OCI-LY7 (cell line): ENCODE results near the gene MAGI1. TPM values are rescaled to one million over a fixed set of nuclear protein-coding genes. Genes with fewer than 3 reads are reported as not detected.

Source experiments
- BruUV-seq: library from RNA; stranded (reverse); fragments of 400-500 nt; replicated peaks from 2 replicates; lab custom pipeline; 2021; lab: Mats Ljungman, UMichigan
- CTCF ChIA-PET: fragments of 300-600 bp; sonication (Branson Sonifier 250); formaldehyde crosslinking; loops from one replicate; lab custom pipeline; 2022; ENCODE audit warnings: antibody characterized with exemption; ENCODE audit not compliant: unreplicated experiment; lab: Charles Lee
- POLR2A ChIA-PET: fragments of 300-600 bp; sonication (Branson Sonifier 250); formaldehyde crosslinking; loops from one replicate; lab custom pipeline; 2022; ENCODE audit warnings: antibody characterized with exemption; lab: Charles Lee
- DNase-seq: peaks from one replicate; pipeline ENCODE4 v3.0.0-alpha.2; 2015; ENCODE audit warnings: low spot score
- H2AFZ ChIP-seq: fragments of 200-600 bp; sonication (generic), shearing (Covaris generic); 2 replicates; pipeline ENCODE4 v1.6.1; 2014; ENCODE audit warnings: mild to moderate bottlenecking, antibody characterized with exemption, low read length, moderate library complexity
- H3K27ac ChIP-seq: fragments of 200-600 bp; sonication (generic); 2 replicates; pipeline ENCODE4 v1.5.1; 2014; ENCODE audit warnings: mixed run types, low read depth, mild to moderate bottlenecking, moderate library complexity, low read length, inconsistent platforms; ENCODE audit not compliant: poor library complexity, severe bottlenecking
- H3K36me3 ChIP-seq: fragments of 200-600 bp; sonication (generic); 2 replicates; pipeline ENCODE4 v1.6.1; 2014; ENCODE audit warnings: mild to moderate bottlenecking, antibody characterized with exemption, low read length, moderate library complexity, mixed read lengths; ENCODE audit not compliant: insufficient read depth
- H3K4me1 ChIP-seq: fragments of 200-600 bp; sonication (generic); 2 replicates; pipeline ENCODE4 v1.5.1; 2014; ENCODE audit warnings: mild to moderate bottlenecking, low read length; ENCODE audit not compliant: insufficient read depth, poor library complexity, severe bottlenecking
- H3K4me2 ChIP-seq: fragments of 200-600 bp; sonication (generic); 2 replicates; pipeline ENCODE4 v1.6.1; 2014; ENCODE audit warnings: mild to moderate bottlenecking, low read length
- H3K4me3 ChIP-seq: fragments of 200-600 bp; sonication (generic); 2 replicates; pipeline ENCODE4 v1.5.1; 2014; ENCODE audit warnings: mild to moderate bottlenecking, low read depth, low read length; ENCODE audit not compliant: poor library complexity, severe bottlenecking
- H3K79me2 ChIP-seq: fragments of 200-600 bp; sonication (generic); 2 replicates; pipeline ENCODE4 v1.6.1; 2016; ENCODE audit warnings: low read depth, mild to moderate bottlenecking, low read length, moderate library complexity, mixed read lengths; ENCODE audit not compliant: insufficient read depth
- H3K9me2 ChIP-seq: fragments of 200-600 bp; sonication (generic); 2 replicates; pipeline ENCODE4 v1.6.1; 2016; ENCODE audit warnings: mild to moderate bottlenecking, low read length, mixed read lengths; ENCODE audit not compliant: insufficient read depth
- H3K9me3 ChIP-seq: fragments of 200-600 bp; sonication (generic); 2 replicates; pipeline ENCODE4 v1.6.1; 2014; ENCODE audit warnings: mild to moderate bottlenecking, mixed run types, low read length, mixed read lengths
- H4K20me1 ChIP-seq: fragments of 200-600 bp; sonication (generic); 2 replicates; pipeline ENCODE4 v1.6.1; 2014; ENCODE audit warnings: mild to moderate bottlenecking, antibody characterized with exemption, low read length, moderate library complexity, mixed read lengths; ENCODE audit not compliant: insufficient read depth
- CTCF ChIP-seq: fragments of 200-600 bp; sonication (generic); conservative IDR thresholded peaks from 2 replicates; pipeline ENCODE4 v1.5.1; 2014; ENCODE audit warnings: mild to moderate bottlenecking, antibody characterized with exemption, low read length, moderate library complexity, mixed read lengths
- EZH2phosphoT487 ChIP-seq: fragments of 200-600 bp; sonication (generic); IDR thresholded peaks from 2 replicates; pipeline ENCODE4 v1.6.1; 2018; ENCODE audit warnings: low read depth, borderline replicate concordance, mild to moderate bottlenecking, mixed run types, antibody characterized with exemption, low read length, moderate library complexity, mixed read lengths
- intact Hi-C: fragments of 100-400 bp; cut with micrococcal nuclease; formaldehyde crosslinking; loops from one replicate; pipeline ENCODE4 v1.10.0; 2022; ENCODE audit not compliant: unreplicated experiment
- total RNA-seq, 2 experiments: library from RNA; depleted of rRNA in 1 of 2; stranded (reverse); fragments of >200 nt in 1 of 2; shearing (Covaris generic) in 1 of 2; gene quantifications; 2 replicates each; pipeline ENCODE4 v1.2.3, GENCODE V29; 2014 to 2022

MAGI1 gene
- total RNA-seq, 2 experiments from 2014 or later: 0.63 to 2.5 TPM

DNA sequence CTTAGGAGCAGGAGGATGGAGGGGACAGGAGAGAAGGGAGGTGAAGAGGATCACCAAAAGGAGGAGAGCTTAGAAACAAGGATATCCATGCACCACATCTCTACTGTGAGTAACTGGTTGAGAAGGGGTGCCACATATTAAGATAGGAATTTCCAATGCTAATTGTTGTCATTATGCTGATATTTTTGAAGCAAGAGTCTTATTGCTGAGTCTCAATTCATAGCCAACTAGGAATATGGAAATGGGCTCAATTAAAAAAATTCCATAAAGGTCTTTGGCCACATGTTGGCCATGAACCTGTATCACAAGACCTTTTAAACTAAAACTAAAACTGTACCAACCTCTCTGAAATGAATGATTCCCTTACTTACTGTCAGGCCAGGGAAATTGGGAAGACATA is 642.6 kb downstream of the MAGI1 start:
- H3K79me2 ChIP-seq: no peaks in the 10 kb centered on the region

GRCh38 chr3:65391068-65391467 is 647.6 kb downstream of the MAGI1 start:
- CTCF ChIA-PET: no interaction called here

More for the DNA sequence above, 642.6 kb downstream of the MAGI1 start:
- H3K4me2 ChIP-seq: no peak overlapping the region
- POLR2A ChIA-PET: interaction anchor here (1.0 kb wide), 1 partner anchor 14 kb away, joined by 3 read pairs; no protein-coding TSS in a partner anchor
- DNase-seq: no peak
- BruUV-seq: no TSS peak
- TF ChIP-seq CTCF (no peak), EZH2phosphoT487 (no peak)
- no peaks in the 10 kb centered on the region for H3K9me3 ChIP-seq
- CTCF ChIA-PET: no interaction called here
- H3K36me3 ChIP-seq: no peaks in the 10 kb centered on the region
- H3K4me3 ChIP-seq: no peak overlapping the region
- no peak overlapping the region for H2AFZ ChIP-seq
- no peaks in the 10 kb centered on the region for H3K4me1 ChIP-seq
- no peaks in the 10 kb centered on the region for H3K9me2 ChIP-seq
- no peaks in the 10 kb centered on the region for H4K20me1 ChIP-seq
- intact Hi-C loops: no loop called here
- H3K27ac ChIP-seq: no peak overlapping the region

More at GRCh38 chr3:65391068-65391467, 647.6 kb downstream of the MAGI1 start:
- Histone ChIP-seq H4K20me1 (no peaks in the 10 kb centered on the region), H3K9me2 (no peaks in the 10 kb centered on the region), H3K4me3 (no peak overlapping the region), H3K36me3 (no peaks in the 10 kb centered on the region), H3K79me2 (no peaks in the 10 kb centered on the region), H2AFZ (no peak overlapping the region), H3K27ac (no peak overlapping the region), H3K4me2 (no peak overlapping the region), H3K9me3 (no peaks in the 10 kb centered on the region), H3K4me1 (no peaks in the 10 kb centered on the region)
- no TSS peak for BruUV-seq
- POLR2A ChIA-PET: no interaction called here
- DNase-seq: no peak
- no peak for TF ChIP-seq CTCF
- no peak for TF ChIP-seq EZH2phosphoT487
- intact Hi-C loops: no loop called here
